Measurements from ENCODE around the gene DNAH6.
"Not testable (repeated sequence)": the region's sequence is repeated elsewhere in the genome, so short reads cannot be mapped to it uniquely, and the experiment has no call there.

Gene DNAH6

DNA sequence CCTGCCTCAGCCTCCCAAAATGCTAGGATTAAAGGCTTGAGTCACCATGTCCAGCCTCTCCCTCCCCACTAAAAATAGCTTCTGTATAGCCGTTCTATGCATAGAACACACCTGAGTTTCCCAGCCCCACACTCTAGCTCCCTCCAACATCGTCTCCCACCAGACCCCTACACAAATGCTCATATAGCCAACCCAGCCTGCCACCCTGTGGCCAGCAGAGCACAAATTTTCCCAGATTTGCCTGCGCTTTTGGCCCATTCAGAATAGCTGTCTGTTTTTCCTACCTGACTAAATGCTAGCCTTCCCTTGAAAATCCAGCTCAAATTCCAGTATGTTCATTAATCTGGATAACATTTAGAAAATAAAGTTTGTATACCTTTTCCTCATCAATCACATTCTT is 341.8 kb downstream of the DNAH6 start:
- peak overlapping the region in 7 of 11 experiments; percentile 60 to 81 (median 70); a peak in 11 of 22 replicates for H3K4me2 ChIP-seq
- peaks cover 15 to 27% (median 17%) of the 10 kb centered on the region in 11 experiments for H3K9me3 ChIP-seq (replicated peaks in 1 of 11)
- peaks cover 26 to 48% (median 39%) of the 10 kb centered on the region in 10 experiments for H3K4me1 ChIP-seq
- peaks cover 0 to 5% (median 0%) of the 10 kb centered on the region in 11 experiments; a peak in 1 of 22 replicates for H3K36me3 ChIP-seq
- H3K27me3 ChIP-seq, result no peaks in the 10 kb centered on the region
- no peak overlapping the region; a peak in 1 of 22 replicates for H3K27ac ChIP-seq
- no peak overlapping the region for H3K4me3 ChIP-seq
- TF ChIP-seq Cebpa-rat (IDR thresholded peaks at IDR 0.05), result no peak
- no peaks in the 10 kb centered on the region for H4K20me1 ChIP-seq
- H3K9ac ChIP-seq, result no peak overlapping the region; a peak in 1 of 22 replicates

GRCh38 chr2:84858937-84859336 is 342.6 kb downstream of the DNAH6 start:
- Histone ChIP-seq H3K4me3 (no peak overlapping the region), H3K36me3 (no peaks in the 10 kb centered on the region), H3K9me3 (replicated peaks in 1 of 11) (peaks cover 7 to 19% (median 9%) of the 10 kb centered on the region in 11 experiments; a peak in 21 of 22 replicates), H3K4me1 (peaks cover 26 to 49% (median 40%) of the 10 kb centered on the region in 10 experiments), H3K27ac (peak overlapping the region in 4 of 11 experiments; percentile 7 to 16 (median 9); a peak in 3 of 22 replicates), H3K27me3 (no peaks in the 10 kb centered on the region), H4K20me1 (no peaks in the 10 kb centered on the region), H3K9ac (peak overlapping the region in 1 of 11 experiments; percentile 33; a peak in 1 of 22 replicates), H3K4me2 (peak overlapping the region; percentile 25 to 81 (median 65); a peak in 21 of 22 replicates)
- no peak for TF ChIP-seq Cebpa-rat (IDR thresholded peaks at IDR 0.05)

DNA sequence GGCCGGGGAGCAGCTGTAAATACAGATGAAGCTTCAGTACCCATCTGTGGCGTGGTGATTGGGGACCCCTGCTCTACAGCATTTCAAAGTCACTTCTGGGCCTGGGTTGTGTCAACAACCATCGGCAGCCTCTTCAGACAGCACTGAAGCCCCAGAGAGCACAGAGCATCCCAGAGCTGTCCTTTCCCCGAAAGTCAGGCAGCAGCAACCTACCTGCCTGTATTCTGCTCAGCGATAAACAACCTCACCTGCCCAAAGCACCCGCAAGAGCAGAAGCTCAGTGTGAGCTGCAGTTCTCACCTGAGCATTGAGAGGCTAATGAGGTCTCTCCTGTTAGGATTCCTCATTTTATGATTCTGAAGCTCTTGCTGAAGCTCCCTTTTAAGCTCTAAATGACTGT is 345.2 kb downstream of the DNAH6 start:
- Histone ChIP-seq H3K4me2 (no peak overlapping the region), H3K27me3 (no peaks in the 10 kb centered on the region), H3K9ac (no peak overlapping the region), H3K9me3 (replicated peaks in 1 of 11) (0 out of 22 replicates have a peak, but pooled peaks cover 0 to 1% (median 0%) of the 10 kb centered on the region in 11 experiments), H3K4me3 (no peak overlapping the region), H3K4me1 (peaks cover 20 to 53% (median 42%) of the 10 kb centered on the region in 10 experiments), H3K27ac (no peak overlapping the region), H4K20me1 (no peaks in the 10 kb centered on the region), H3K36me3 (no peaks in the 10 kb centered on the region)
- TF ChIP-seq Cebpa-rat (IDR thresholded peaks at IDR 0.05), result no peak

DNA sequence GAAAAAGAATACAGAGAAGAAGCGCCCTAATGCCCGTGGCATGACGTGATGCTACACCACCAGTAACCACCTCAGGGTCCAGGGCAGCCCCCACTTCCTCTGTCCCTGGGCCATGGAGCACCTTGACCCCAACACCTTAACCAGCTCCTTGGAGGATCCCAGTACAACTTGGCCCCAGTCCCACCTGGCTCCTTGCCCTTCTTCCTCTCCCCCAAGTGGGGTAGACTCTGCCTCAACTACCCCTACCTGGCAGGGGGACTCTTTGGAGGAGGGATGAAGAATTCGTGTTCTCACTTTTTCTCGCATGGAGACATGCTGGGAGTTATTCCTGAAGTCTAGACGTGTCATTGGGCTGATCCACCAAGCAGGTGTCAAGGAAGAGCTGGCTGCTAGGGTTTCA is 345.7 kb downstream of the DNAH6 start:
- Histone ChIP-seq H3K4me1 (peaks cover 15 to 49% (median 37%) of the 10 kb centered on the region in 10 experiments), H3K4me2 (no peak overlapping the region), H3K4me3 (no peak overlapping the region), H3K9ac (no peak overlapping the region), H3K27me3 (no peaks in the 10 kb centered on the region), H3K27ac (0 out of 22 replicates have a peak overlapping the region, but pooled peaks of 1 of the 11 experiments have one; percentile 20), H3K9me3 (replicated peaks in 1 of 11) (no peaks in the 10 kb centered on the region), H4K20me1 (no peaks in the 10 kb centered on the region), H3K36me3 (no peaks in the 10 kb centered on the region)
- TF ChIP-seq Cebpa-rat (IDR thresholded peaks at IDR 0.05), result no peak

GRCh38 chr2:84865181-84865783 is 349.0 kb downstream of the DNAH6 start:
- no peak for TF ChIP-seq Cebpa-rat (IDR thresholded peaks at IDR 0.05)
- no peak overlapping the region for H3K27ac ChIP-seq
- peak overlapping the region in 1 of 11 experiments; percentile 23; a peak in 1 of 22 replicates for H3K4me2 ChIP-seq
- no peaks in the 10 kb centered on the region for H4K20me1 ChIP-seq
- H3K9me3 ChIP-seq (replicated peaks in 1 of 11), result no peaks in the 10 kb centered on the region
- H3K4me1 ChIP-seq, result peaks cover 0 to 24% (median 14%) of the 10 kb centered on the region in 10 experiments; a peak in 14 of 20 replicates
- H3K36me3 ChIP-seq, result no peaks in the 10 kb centered on the region
- H3K4me3 ChIP-seq, result no peak overlapping the region
- no peak overlapping the region for H3K9ac ChIP-seq
- no peaks in the 10 kb centered on the region for H3K27me3 ChIP-seq

DNA sequence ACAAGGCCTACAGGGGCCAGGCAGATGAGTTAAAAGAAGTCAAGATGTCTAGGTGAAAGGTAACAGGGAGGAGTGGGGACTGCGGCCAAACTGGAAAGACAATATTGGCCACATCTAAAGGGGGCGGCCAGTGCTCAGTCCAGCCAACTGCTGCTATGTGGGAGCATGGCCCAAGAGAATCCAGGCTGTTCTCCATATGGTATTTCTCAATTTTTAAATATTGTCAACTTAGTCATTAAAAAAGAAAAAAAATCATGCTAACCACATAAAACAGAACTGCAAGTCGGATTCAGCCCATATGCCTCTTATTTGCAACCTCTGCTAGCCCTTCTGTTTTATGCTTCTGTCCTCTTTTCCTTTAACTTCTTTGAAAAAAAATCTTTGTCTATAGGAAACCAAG is 349.8 kb downstream of the DNAH6 start:
- no peak overlapping the region for H3K4me3 ChIP-seq
- no peaks in the 10 kb centered on the region for H3K27me3 ChIP-seq
- no peaks in the 10 kb centered on the region for H4K20me1 ChIP-seq
- no peak for TF ChIP-seq Cebpa-rat (IDR thresholded peaks at IDR 0.05)
- peaks cover 0 to 25% (median 14%) of the 10 kb centered on the region in 10 experiments; a peak in 14 of 20 replicates for H3K4me1 ChIP-seq
- H3K9me3 ChIP-seq (replicated peaks in 1 of 11), result no peaks in the 10 kb centered on the region
- H3K9ac ChIP-seq, result no peak overlapping the region
- H3K36me3 ChIP-seq, result no peaks in the 10 kb centered on the region
- no peak overlapping the region for H3K27ac ChIP-seq
- no peak overlapping the region for H3K4me2 ChIP-seq

GRCh38 chr2:84868327-84868726 is 352.0 kb downstream of the DNAH6 start:
- H3K27me3 ChIP-seq; H3K4me3 ChIP-seq; H3K27ac ChIP-seq; H3K36me3 ChIP-seq; H3K9ac ChIP-seq; H3K4me2 ChIP-seq; H3K9me3 ChIP-seq (replicated peaks in 1 of 11); H4K20me1 ChIP-seq: not testable (repeated sequence)
- peaks cover 0 to 16% (median 5%) of the 10 kb centered on the region in 10 experiments; a peak in 9 of 20 replicates for H3K4me1 ChIP-seq

Measured in BLaER1 treated with 17β-estradiol and CSF1 and Interleukin-3, amounts not matched to agents 10 nM and 100 nM (cell line).